Muscle of leg (tissue), 11 donors: ENCODE data around the gene NBPF3. TPM values are rescaled to one million over a fixed set of nuclear protein-coding genes. Genes with fewer than 3 reads are reported as not detected.

Experiments
- DNase-seq: peaks from one replicate; pipeline ENCODE4 v3.0.0; 2013
- H3K27ac ChIP-seq: one replicate; pipeline ENCODE4 v1.5.1; 2013; ENCODE audit warnings: mild to moderate bottlenecking, low read length, control low read depth
- H3K27me3 ChIP-seq: one replicate; pipeline ENCODE4 v1.6.1; 2013; ENCODE audit warnings: low read length; ENCODE audit not compliant: control insufficient read depth, insufficient read depth
- H3K36me3 ChIP-seq: one replicate; pipeline ENCODE4 v1.6.1; 2013; ENCODE audit warnings: low read length; ENCODE audit not compliant: control insufficient read depth, insufficient read depth
- H3K4me1 ChIP-seq: one replicate; pipeline ENCODE4 v1.6.1; 2013; ENCODE audit warnings: low read length; ENCODE audit not compliant: control insufficient read depth, insufficient read depth
- H3K4me3 ChIP-seq: one replicate; pipeline ENCODE4 v1.5.1; 2013; ENCODE audit warnings: low read length, control low read depth
- H3K9me3 ChIP-seq: replicated peaks from 2 replicates; pipeline ENCODE4 v1.6.1; 2013; ENCODE audit warnings: low read depth, low read length; ENCODE audit not compliant: control insufficient read depth
- WGBS: methylation state at CpG from one replicate; pipeline ENCODE4 v1.1.5; 2013; ENCODE audit warnings: missing lambda C conversion rate; ENCODE audit not compliant: insufficient coverage; 5-methylcytosine and 5-hydroxymethylcytosine counted together
- polyA plus RNA-seq, 8 donors: library from polyadenylated mRNA; unstranded; fragments of 120-200 nt; gene quantifications; one replicate each; pipeline versions ENCODE4 v1.2.1 to v1.2.3, GENCODE V29; 2013; ENCODE audit warnings: inconsistent platforms in 1 of 8, low replicate concordance in 1 of 8; ENCODE audit not compliant: insufficient read length in 8 of 8, insufficient read depth in 1 of 8
- total RNA-seq: library from RNA; stranded (reverse); fragments of 120-200 nt; gene quantifications from one replicate; pipeline ENCODE4 v1.2.4, GENCODE V29; 2013

The NBPF3 gene
- total and polyA plus RNA-seq, 9 donors = 4.4 to 11.4 (median 7.1) TPM

DNA sequence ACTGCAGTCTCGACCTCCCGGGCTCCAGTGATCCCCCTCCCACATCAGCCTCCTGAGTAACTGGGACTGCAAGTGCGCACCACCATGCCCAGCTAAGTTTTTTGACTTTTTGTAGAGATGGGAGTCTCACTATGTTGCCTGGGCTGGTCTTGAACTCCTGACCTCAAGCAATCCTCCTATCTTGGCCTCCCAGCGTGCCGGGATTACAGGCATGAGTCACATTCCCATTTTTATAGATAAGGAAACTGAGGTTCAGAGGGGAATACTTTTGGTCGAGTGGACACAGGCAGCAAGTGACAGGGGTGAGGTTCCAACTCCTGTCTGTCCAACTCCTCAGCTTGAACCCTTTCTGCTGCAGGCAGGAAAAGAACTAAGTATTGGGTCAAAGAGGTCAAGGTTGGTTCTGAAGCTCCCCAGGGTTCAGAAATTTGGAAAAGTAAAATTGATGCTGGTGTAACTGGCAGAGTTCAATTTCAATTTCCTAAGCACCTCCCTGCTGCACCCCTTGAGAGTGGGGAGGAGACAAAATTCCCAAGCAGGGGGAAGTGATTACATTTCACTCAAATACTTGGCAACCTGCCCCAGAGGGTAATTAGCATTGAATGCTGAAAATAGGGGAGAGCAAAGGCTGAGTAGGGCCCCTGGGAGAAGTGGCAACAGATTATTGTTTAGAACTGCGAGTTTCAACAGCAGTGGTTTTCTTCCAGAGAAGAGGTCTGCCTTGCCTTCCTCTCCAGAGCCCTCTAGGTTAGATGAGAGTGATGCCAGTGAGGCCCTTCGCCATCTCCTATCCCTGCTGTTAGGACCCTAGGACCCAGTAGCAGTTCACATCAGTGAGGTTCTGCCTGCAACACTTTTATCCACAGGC, 51.8 kb downstream of the NBPF3 start:
- no peak overlapping the region for H3K27ac ChIP-seq

DNA sequence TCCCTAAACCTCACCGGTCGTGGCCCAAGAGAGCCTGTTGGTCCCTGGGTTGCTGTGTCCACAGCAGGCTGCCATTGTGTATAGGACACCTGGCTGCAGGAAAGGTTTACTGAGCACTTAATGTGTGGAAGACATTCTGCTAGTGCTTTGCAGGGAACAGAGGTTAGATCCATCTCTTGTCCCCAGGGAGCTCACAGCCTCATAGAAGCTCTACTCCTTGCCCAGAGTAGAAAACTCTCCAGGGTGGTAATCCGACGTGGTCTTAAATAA, 52.4 kb downstream of the NBPF3 start:
- Histone ChIP-seq H3K4me1 (peaks cover 6% of the 10 kb centered on the region), H3K9me3 (no peaks in the 10 kb centered on the region), H3K36me3 (no peaks in the 10 kb centered on the region), H3K4me3 (no peak overlapping the region), H3K27me3 (peaks cover 19% of the 10 kb centered on the region), H3K27ac (no peak overlapping the region)
- no CpG with 5 or more reads among the region's 4 CpGs for WGBS
- DNase-seq = no peak

More for the DNA sequence above, 51.8 kb downstream of the NBPF3 start:
- Histone ChIP-seq H3K4me1 (peaks cover 6% of the 10 kb centered on the region), H3K36me3 (no peaks in the 10 kb centered on the region), H3K9me3 (no peaks in the 10 kb centered on the region), H3K4me3 (no peak overlapping the region), H3K27me3 (peaks cover 14% of the 10 kb centered on the region)
- DNase-seq = peak; percentile 41
- 69% methylated on average over 2 of the region's 8 CpGs for WGBS

DNA sequence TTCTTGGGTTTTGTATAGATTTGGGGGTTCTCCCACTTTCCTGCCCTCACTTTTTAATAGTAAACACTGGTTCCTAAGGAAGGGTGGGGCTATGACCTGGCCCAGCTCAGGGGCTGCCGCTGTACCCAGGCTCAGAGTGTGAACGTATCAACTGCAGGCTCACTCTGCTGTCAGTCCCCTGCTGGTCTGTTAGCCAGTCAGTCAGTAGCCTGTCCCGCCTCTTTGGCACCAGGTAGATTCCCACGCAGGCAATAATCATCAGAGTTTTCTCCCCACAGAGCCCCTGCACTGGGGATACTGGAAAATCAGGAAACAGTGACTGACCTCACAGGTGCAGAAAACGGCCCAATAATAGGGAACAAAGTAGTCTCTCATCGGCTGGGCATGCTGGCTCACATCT, 54.3 kb downstream of the NBPF3 start:
- 53% methylated on average over 5 of the region's 6 CpGs for WGBS
- DNase-seq = no peak
- H3K27me3 ChIP-seq = peaks cover 21% of the 10 kb centered on the region

DNA sequence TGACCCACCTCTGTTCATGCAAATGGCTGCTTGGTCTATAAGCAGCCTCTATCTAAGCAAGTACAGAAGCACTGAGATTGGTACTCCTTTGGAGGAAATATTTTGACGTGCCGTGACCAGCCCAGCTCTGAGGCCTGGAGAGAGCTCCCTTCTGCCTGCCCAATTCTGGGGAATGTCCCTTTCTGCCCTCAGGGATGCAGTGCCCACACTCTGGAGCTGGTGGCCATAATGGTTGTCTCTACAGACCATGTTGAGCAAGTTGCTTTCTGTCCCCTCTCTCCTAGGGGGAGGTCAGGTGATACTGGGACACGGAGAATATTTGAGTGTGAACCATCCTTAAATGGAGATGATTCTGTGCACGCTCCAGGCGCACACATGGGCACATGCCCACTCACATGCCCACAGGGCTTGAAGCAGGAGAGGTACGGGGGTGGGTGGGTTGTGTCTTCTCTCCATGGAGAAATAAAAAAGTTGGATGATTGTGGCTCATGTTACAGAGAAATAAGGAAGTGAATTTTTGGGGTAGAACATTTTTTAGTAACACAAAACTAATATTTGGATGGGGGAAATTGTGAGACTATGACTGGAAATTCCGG, 55.4 kb downstream of the NBPF3 start:
- no peak overlapping the region for H3K27ac ChIP-seq
- 96% methylated on average over 5 of the region's 7 CpGs for WGBS
- H3K36me3 ChIP-seq = no peaks in the 10 kb centered on the region
- H3K27me3 ChIP-seq = peaks cover 21% of the 10 kb centered on the region
- H3K4me3 ChIP-seq = no peak overlapping the region
- peaks cover 6% of the 10 kb centered on the region for H3K4me1 ChIP-seq
- no peak for DNase-seq
- H3K9me3 ChIP-seq = no peaks in the 10 kb centered on the region

More for the DNA sequence above, 54.3 kb downstream of the NBPF3 start:
- no peaks in the 10 kb centered on the region for H3K36me3 ChIP-seq
- peaks cover 6% of the 10 kb centered on the region for H3K4me1 ChIP-seq
- H3K9me3 ChIP-seq = no peaks in the 10 kb centered on the region
- H3K4me3 ChIP-seq = no peak overlapping the region
- no peak overlapping the region for H3K27ac ChIP-seq

DNA sequence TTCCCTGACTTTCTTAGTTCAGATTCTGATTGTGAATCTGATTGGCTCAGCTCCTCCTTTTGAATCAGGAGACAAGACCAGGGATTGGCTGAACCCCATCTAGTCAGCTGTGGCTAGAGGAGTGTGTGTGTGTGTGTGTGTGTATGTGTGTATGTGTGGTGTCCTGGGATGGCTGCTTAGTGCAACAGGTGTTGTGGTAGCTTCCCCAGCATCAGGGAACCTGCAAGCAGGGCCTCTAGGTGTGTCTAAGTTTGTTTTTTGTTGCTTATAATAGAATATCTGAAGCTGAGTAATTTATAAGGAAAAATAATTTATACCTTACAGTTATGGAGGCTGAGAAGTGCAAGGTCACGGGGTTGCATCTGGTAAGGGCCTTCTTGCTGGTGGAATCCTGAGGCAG, 56.1 kb downstream of the NBPF3 start:
- H3K4me1 ChIP-seq = peaks cover 6% of the 10 kb centered on the region
- H3K36me3 ChIP-seq = no peaks in the 10 kb centered on the region
- H3K9me3 ChIP-seq = no peaks in the 10 kb centered on the region
- no peak overlapping the region for H3K4me3 ChIP-seq
- H3K27ac ChIP-seq = no peak overlapping the region
- no CpG with 5 or more reads among the region's 1 CpG for WGBS
- no peak for DNase-seq
- H3K27me3 ChIP-seq = peaks cover 16% of the 10 kb centered on the region

DNA sequence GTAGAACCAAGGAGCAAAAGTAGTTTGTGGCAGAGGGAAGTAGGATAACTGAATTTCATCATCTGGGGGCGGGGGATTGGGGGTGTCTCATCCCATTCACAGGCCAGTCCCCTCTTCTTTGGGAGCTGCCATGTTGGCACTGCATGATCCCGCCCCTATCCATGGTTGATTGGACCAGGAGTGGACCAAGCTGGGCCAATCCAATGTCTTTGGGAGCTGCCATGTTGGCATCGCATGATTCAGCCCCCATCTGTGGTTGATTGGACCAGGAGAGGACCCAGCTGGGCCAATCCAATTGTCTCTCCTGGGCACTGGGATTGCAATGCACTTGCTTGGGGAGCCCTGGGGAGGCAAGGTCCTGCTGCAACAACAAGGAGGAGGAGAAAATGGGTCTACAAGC, 56.9 kb downstream of the NBPF3 start:
- WGBS = 75% methylated on average over 3 of the region's 3 CpGs
- peaks cover 14% of the 10 kb centered on the region for H3K27me3 ChIP-seq
- no peaks in the 10 kb centered on the region for H3K9me3 ChIP-seq
- H3K27ac ChIP-seq = no peak overlapping the region
- DNase-seq = no peak
- no peaks in the 10 kb centered on the region for H3K36me3 ChIP-seq
- H3K4me1 ChIP-seq = peaks cover 4% of the 10 kb centered on the region
- H3K4me3 ChIP-seq = no peak overlapping the region

DNA sequence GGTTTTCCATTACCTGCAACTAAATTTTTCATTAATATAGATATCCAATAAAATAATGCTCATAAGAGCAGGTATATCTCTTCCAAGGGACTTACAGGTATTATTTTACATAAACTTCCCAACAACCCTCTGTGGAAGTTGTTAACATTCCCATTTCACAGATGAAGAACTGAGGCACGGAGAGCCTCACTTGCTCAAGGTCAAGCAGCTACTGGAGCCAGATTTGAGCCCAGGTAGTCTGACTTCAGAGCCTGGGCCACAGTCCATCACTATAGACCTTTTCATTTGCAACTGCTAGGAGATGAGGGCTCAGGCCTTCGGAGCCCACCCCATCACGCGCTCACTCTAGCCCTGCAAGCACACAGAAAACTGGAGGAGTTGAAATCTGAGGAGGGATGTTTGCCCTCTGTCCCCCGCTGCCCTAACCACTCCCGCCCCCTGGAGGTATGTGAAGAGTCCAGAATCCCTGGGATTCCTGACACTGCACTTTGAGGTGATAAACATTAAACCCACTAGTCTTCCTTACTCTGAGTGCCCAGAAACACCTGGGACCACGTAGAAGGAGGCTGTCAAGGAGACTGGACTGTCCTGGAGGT, 57.6 kb downstream of the NBPF3 start:
- no peaks in the 10 kb centered on the region for H3K36me3 ChIP-seq
- no peaks in the 10 kb centered on the region for H3K9me3 ChIP-seq
- DNase-seq = no peak
- H3K4me1 ChIP-seq = no peaks in the 10 kb centered on the region
- 70% methylated on average over 1 of the region's 7 CpGs for WGBS
- H3K4me3 ChIP-seq = no peak overlapping the region
- peaks cover 14% of the 10 kb centered on the region for H3K27me3 ChIP-seq
- H3K27ac ChIP-seq = no peak overlapping the region

DNA sequence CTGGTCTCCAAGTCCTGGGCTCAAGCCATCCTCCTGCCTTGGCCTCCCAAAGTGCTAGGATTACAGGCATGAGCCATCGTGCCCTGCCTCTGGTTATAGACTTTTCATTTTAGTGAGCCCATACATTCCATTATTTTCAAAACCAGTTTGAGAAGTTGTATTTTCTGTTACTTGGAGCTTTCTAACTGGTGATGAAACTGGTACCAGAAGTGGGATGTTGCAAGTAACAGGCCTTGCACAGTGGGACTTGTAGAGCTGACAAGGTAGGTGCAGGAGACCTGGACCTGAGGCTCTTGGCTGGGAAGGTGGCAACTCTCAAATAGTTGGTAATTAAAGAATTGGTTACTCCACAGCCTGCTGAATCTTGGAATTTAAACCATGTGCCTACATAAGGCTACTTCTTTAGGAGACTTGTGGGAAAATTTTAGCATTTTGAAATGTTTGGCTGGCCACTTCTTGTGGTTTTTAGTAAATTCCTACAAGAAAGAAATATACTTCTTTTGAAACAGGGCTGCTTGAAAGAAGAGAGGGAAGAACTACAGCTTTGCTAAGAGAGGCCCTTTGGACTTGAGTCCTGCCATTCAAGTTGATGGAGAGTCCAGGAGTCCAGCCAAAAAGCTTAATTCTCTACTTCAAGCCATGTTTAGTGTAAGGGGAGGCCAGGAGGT, 59.5 kb downstream of the NBPF3 start:
- DNase-seq = no peak
- H3K36me3 ChIP-seq = no peaks in the 10 kb centered on the region
- no peaks in the 10 kb centered on the region for H3K4me1 ChIP-seq
- WGBS = no CpG with 5 or more reads among the region's 1 CpG
- no peak overlapping the region for H3K27ac ChIP-seq
- H3K4me3 ChIP-seq = no peak overlapping the region
- H3K27me3 ChIP-seq = peaks cover 14% of the 10 kb centered on the region
- H3K9me3 ChIP-seq = no peaks in the 10 kb centered on the region

DNA sequence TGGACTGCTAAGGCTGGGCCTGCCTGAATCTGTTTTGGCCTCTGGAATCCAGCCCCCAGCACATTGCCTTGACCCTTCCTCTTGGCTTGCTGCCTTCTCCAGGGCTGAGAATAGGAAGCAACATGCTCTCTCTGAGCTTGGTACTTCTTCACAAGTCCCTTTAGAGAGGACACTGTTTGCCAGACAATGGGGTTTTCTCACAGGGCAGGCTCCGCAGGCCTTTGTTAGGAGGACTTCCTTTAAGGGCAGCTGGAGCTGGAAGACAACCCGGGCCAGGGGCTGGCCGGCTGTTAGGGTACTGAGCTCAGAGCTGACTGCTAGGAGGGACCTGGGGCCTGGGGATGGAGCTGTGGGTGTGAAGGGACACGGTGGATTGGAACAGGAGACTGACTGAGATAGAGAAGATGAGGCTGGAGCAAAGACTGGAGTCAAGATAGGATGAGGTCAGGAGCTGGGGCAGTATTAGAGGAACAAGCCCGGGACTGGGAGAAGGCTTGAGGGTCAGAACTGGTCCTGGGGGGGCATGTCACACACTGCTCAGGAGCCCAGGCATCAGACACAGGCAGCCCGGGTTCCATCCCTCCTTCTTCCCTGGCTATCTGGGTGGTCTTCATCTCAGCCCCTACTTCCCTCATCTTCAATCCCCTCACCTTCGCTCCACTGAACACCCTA, 63.9 kb downstream of the NBPF3 start:
- peaks cover 26% of the 10 kb centered on the region for H3K27me3 ChIP-seq
- H3K9me3 ChIP-seq = no peaks in the 10 kb centered on the region
- DNase-seq = peak; percentile 4
- no peaks in the 10 kb centered on the region for H3K36me3 ChIP-seq
- H3K4me3 ChIP-seq = no peak overlapping the region
- peaks cover 1% of the 10 kb centered on the region for H3K4me1 ChIP-seq
- H3K27ac ChIP-seq = no peak overlapping the region
- WGBS = 58% methylated on average over 5 of the region's 7 CpGs

DNA sequence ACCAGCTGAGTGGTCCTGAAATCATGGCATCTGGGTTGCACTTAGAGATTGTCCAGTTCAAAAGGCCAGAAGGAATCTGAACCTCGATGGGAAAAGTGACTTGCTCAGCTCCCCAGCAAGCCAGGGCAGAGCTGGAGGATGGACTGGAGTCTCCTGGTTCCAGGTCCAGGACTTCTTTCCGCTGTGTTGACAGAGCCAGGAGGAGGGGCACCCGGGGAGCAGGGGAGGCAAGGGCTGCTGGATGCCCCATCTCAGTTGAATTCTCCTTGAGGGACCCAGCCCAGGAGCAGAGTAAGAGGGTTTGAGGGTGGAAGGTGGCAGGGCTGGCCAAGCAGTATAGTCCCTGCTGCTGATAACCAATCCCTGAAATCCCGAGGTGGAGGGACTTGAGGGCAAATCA, 66.9 kb downstream of the NBPF3 start:
- Histone ChIP-seq H3K4me3 (no peak overlapping the region), H3K9me3 (no peaks in the 10 kb centered on the region), H3K27me3 (peaks cover 54% of the 10 kb centered on the region), H3K27ac (no peak overlapping the region), H3K4me1 (peaks cover 9% of the 10 kb centered on the region), H3K36me3 (no peaks in the 10 kb centered on the region)
- DNase-seq = no peak
- WGBS = 59% methylated on average over 3 of the region's 4 CpGs
